Lung (tissue), 16 donors: ENCODE measurements around the gene FAAP20. TPM values are rescaled to one million over a fixed set of nuclear protein-coding genes. Genes with fewer than 3 reads are reported as not detected.

Experiments used
- ATAC-seq: fragments of 200-7000 bp; cut with Tn5 transposase; one replicate; pipeline ENCODE4 v1.9.1; 2020; ENCODE audit warnings: moderate number of reproducible peaks; ENCODE audit not compliant: insufficient read depth, low FRiP score
- DNase-seq, 3 donors: peaks; one replicate each; pipeline ENCODE4 v3.0.0-alpha.2; 2013 to 2017
- H3K27ac ChIP-seq, 2 donors: one replicate each; pipeline ENCODE4 v1.5.1; 2013; ENCODE audit warnings: mild to moderate bottlenecking in 2 of 2, moderate library complexity in 2 of 2, control low read depth in 1 of 2, inconsistent platforms in 1 of 2, low read depth in 1 of 2, low read length in 1 of 2
- H3K27me3 ChIP-seq, 3 donors: one replicate each; pipeline ENCODE4 v1.5.1; 2013; ENCODE audit warnings: low read length in 2 of 3; ENCODE audit not compliant: control insufficient read depth in 3 of 3, insufficient read depth in 3 of 3
- H3K36me3 ChIP-seq, 4 donors: one replicate each; pipeline ENCODE4 v1.5.1; 2013; ENCODE audit warnings: low read length in 4 of 4, mild to moderate bottlenecking in 1 of 4, moderate library complexity in 1 of 4; ENCODE audit not compliant: control insufficient read depth in 4 of 4, insufficient read depth in 4 of 4
- H3K4me1 ChIP-seq, 5 donors: one replicate each; pipeline ENCODE4 v1.5.1; 2013; ENCODE audit warnings: low read length in 5 of 5, mild to moderate bottlenecking in 2 of 5, moderate library complexity in 1 of 5; ENCODE audit not compliant: control insufficient read depth in 5 of 5, insufficient read depth in 5 of 5
- H3K4me3 ChIP-seq: one replicate; pipeline ENCODE4 v1.5.1; 2013; ENCODE audit warnings: mild to moderate bottlenecking, control low read depth, moderate library complexity
- H3K9ac ChIP-seq, 2 donors: one replicate each; pipeline ENCODE4 v1.5.1; 2013; ENCODE audit warnings: low read length in 2 of 2, control low read depth in 1 of 2; ENCODE audit not compliant: insufficient read depth in 1 of 2
- H3K9me3 ChIP-seq, 4 donors: one replicate each; pipeline ENCODE4 v1.5.1; 2013; ENCODE audit warnings: low read length in 3 of 4, mild to moderate bottlenecking in 1 of 4, moderate library complexity in 1 of 4; ENCODE audit not compliant: control insufficient read depth in 4 of 4, insufficient read depth in 3 of 4
- CTCF ChIP-seq: IDR thresholded peaks from 2 replicates; pipeline ENCODE4 v1.5.1; 2012; ENCODE audit warnings: mild to moderate bottlenecking; ENCODE audit errors: control extremely low read depth, extremely low read depth
- WGBS, 2 donors: extraction: QIAGEN DNeasy Blood & Tissue Kit; methylation state at CpG; one replicate each; pipeline ENCODE4 v1.1.7; 2013; 5-methylcytosine and 5-hydroxymethylcytosine counted together
- long read RNA-seq, 5 donors: transcript quantifications; one replicate each; lab custom pipeline, GENCODE V29; 2026
- polyA plus RNA-seq, 2 donors: library from polyadenylated mRNA; stranded (reverse); fragments of 200-250 nt; gene quantifications; one replicate each; pipeline ENCODE4 v1.2.1, GENCODE V29; 2013
- total RNA-seq, 2 donors: library from RNA; depleted of rRNA in 1 of 2; stranded (reverse); fragments of >200 nt in 1 of 2; gene quantifications; one replicate each; pipeline ENCODE4 v1.2.1, GENCODE V29; 2014 to 2021
- donor health status: control.
- donor health status: control.
- donor health status: Bipolar disorder and iron deficiency.
- donor health status: healthy.
- donor health status: DM: yes; HTN: yes; CAD: no.

The FAAP20 gene
- 10 to 100 TPM; 16.8 to 71.6 TPM for total RNA-seq
- polyA plus RNA-seq, result 10 to 100 TPM; 65.2 to 87.9 TPM
- long read RNA-seq, donor 1, full-length matches to known transcripts, result 45 of 52 reads
- long read RNA-seq, donor 1, partial matches to known transcripts, result 7 of 52 reads
- long read RNA-seq, donor 1, other reads (novel, unspliced or antisense), result 0 of 52 reads
- long read RNA-seq, donor 2, transcript FAAP20-212 (3 exons, 701 nt), result minor isoform, 6 of 25 reads
- long read RNA-seq, donor 2, transcript FAAP20-202 (4 exons, 729 nt), result major isoform, 18 of 25 reads
- long read RNA-seq, donor 2, partial matches to known transcripts, result 0 of 25 reads
- long read RNA-seq, donor 2, other reads (novel, unspliced or antisense), result 0 of 25 reads
- long read RNA-seq, donor 3, full-length matches to known transcripts, result 21 of 21 reads
- long read RNA-seq, donor 3, partial matches to known transcripts, result 0 of 21 reads
- long read RNA-seq, donor 3, other reads (novel, unspliced or antisense), result 0 of 21 reads
- long read RNA-seq, donor 4, full-length matches to known transcripts, result 27 of 27 reads
- long read RNA-seq, donor 4, partial matches to known transcripts, result 0 of 27 reads
- long read RNA-seq, donor 4, other reads (novel, unspliced or antisense), result 0 of 27 reads
- long read RNA-seq, donor 5, transcript FAAP20-201 (3 exons, 569 nt), result minor isoform, 5 of 190 reads
- long read RNA-seq, donor 5, transcript FAAP20-202 (4 exons, 729 nt), result major isoform, 53 of 190 reads
- long read RNA-seq, donor 5, transcript FAAP20-212 (3 exons, 701 nt), result minor isoform, 8 of 190 reads
- long read RNA-seq, donor 5, partial matches to known transcripts, result 115 of 190 reads
- long read RNA-seq, donor 5, other reads (novel, unspliced or antisense), result 5 of 190 reads

GRCh38 chr1:2194319-2194897 is at the start of gene FAAP20:
FAAP20 (minus strand) TSS chr1:2194772; CDS start chr1:2194749, 23 bp downstream.
- 1 to 2% methylated on average over 20 to 62 of the region's 63 CpGs for WGBS, 2 donors
- H3K27me3 ChIP-seq, result no peaks in the 10 kb centered on the region
- peak within 1 kb of the TSS; percentile 30 for H3K4me3 ChIP-seq
- H3K27ac ChIP-seq, result peak within 1 kb of the TSS; percentile 81 to 94
- TF ChIP-seq CTCF, result no peak
- peak within 1 kb of the TSS in 1 of 2 donors; percentile 26 for H3K9ac ChIP-seq
- peaks cover 6 to 61% (median 25%) of the 10 kb centered on the region in 5 donors for H3K4me1 ChIP-seq
- H3K36me3 ChIP-seq, result no peaks in the 10 kb centered on the region
- ATAC-seq, result peak; percentile 49
- H3K9me3 ChIP-seq, result no peaks in the 10 kb centered on the region
- DNase-seq, result peak in 2 of 3 donors; percentile 77 to 91

- Histone ChIP-seq H3K27me3 (no peaks in the 10 kb centered on the region), H3K4me1 (peaks cover 16 to 56% (median 42%) of the 10 kb centered on the region in 5 donors), H3K27ac (peak overlapping the region; percentile 0 to 45), H3K36me3 (peaks cover 0 to 11% (median 4%) of the 10 kb centered on the region in 4 donors), H3K4me3 (no peak overlapping the region), H3K9me3 (no peaks in the 10 kb centered on the region), H3K9ac (no peak overlapping the region)
- no peak for DNase-seq
- no peak for TF ChIP-seq CTCF
- 82 to 84% methylated on average over 33 of the region's 33 CpGs for WGBS, 2 donors
- no peak for ATAC-seq
Observed at GRCh38 chr1:2242814-2243725, 48.5 kb upstream of the FAAP20 start.

GRCh38 chr1:2241820-2242219 is 47.2 kb upstream of the FAAP20 start:
- H3K4me1 ChIP-seq, result peaks cover 22 to 57% (median 39%) of the 10 kb centered on the region in 5 donors
- 60 to 79% methylated on average over 13 of the region's 13 CpGs for WGBS, 2 donors
- peak overlapping the region in 1 of 2 donors; percentile 7 for H3K27ac ChIP-seq
- H3K9ac ChIP-seq, result no peak overlapping the region
- ATAC-seq (no peak), DNase-seq (no peak)
- no peak overlapping the region for H3K4me3 ChIP-seq
- no peak for TF ChIP-seq CTCF
- no peaks in the 10 kb centered on the region for H3K9me3 ChIP-seq
- peaks cover 0 to 11% (median 4%) of the 10 kb centered on the region in 4 donors for H3K36me3 ChIP-seq
- H3K27me3 ChIP-seq, result no peaks in the 10 kb centered on the region
